HG02763 (cell line): Measurements from ENCODE around the gene PIP4K2A.

Experiments
- ATAC-seq: cut with Tn5 transposase; IDR thresholded peaks from one replicate; pipeline ENCODE4 v1.9.1; 2021; ENCODE audit warnings: mild to moderate bottlenecking, moderate library complexity; ENCODE audit not compliant: unreplicated experiment

PIP4K2A gene

DNA sequence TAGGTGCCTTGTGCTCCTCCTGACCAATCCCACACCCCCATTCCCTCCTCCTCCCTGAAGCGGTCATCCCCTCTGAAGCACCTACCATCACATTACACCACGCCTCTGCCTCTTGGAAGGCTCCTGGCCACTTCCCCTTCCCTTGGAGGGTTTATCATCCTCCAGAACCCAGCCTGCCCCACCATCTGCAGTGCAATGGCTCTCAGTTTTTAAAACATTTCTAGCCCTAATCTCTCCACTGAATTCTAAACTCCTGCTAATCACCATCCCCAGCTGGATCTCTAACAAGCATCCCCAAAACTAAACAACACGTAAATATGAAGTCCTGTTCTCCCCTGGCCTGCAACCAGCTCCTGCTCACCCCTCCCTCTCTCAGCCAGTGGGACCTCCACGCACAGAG is 70.6 kb downstream of the PIP4K2A start:
- no peak for ATAC-seq

DNA sequence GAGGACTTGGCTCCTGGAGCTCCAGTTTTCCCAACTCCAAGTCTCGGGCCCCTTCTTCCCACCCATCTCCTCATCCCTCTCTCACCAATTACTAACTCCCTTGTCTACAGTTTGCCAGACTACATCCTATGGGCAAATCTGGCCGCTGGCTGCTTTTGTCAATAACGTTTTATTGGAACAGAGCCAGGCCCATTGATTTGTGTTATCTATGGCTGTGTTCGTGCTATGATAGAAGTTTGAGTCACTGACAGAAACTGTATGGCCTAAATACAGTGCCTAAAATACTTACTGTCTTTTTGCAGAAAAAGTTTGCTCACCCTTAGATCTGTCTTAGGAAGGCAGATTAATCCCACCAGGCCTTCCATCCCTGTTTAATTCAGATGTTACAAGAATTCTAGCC is 71.3 kb downstream of the PIP4K2A start:
- ATAC-seq = no peak

DNA sequence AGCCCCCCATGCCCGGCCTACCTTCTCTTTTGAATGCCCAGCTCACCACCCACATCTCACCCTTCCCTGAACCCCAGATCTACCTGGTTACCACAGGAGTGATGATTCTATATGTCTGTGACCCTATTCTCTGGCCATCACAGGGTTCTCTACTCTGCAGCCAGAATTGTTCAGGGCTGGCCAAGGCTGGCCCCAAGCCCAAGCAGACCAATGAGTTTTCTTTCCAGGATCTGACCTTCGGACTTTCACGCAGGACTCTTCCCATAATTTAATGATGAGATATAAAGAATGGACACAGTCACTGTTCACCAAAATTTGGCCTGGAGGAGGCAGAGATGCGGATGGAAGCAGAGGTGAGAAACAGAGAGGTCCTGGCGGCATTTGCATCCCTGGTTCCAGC is 72.6 kb downstream of the PIP4K2A start:
- ATAC-seq = no peak

GRCh38 chr10:22640359-22640758 is 74.0 kb downstream of the PIP4K2A start:
- no peak for ATAC-seq

- no peak for ATAC-seq
These were observed 75.5 kb downstream of the PIP4K2A start for GRCh38 chr10:22638863-22639262.

DNA sequence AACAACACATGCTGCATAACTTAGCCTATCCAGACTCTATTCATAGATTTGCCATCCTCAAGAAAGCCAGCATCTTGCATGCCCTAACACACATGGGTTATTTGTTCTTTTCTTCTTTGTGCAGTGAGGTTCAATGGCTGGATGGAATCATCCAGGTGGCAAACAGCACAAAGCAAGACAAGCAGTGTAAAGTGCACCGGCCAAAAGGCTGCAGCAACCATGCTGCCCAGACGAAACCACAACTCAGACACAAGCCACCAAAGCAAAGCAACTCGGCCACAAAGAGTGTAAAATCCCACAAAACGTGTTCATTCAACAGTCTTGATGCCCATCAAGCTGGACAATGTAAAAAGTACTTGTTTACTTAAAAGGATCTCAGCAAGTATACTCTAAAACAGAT is 76.9 kb downstream of the PIP4K2A start:
- ATAC-seq = no peak

DNA sequence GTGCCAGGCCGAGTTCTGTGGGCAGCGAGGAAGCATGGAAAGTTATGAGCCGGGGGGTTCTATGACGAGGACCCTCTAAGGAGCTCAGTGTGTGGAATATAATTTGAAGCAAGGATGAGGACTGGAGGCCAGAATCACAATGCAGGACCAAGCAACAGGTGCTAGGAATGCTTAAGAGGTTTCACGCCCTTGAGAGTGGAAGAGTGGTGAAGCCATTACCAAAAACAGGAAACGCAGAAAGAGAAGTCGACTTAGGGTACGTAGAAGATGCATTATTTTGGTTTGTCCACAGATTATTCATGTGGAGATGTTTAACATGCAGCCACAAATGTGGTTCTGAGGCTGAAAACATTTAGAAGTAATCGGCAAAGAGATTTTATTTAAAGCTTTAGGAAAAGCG is 78.7 kb downstream of the PIP4K2A start:
- no peak for ATAC-seq

DNA sequence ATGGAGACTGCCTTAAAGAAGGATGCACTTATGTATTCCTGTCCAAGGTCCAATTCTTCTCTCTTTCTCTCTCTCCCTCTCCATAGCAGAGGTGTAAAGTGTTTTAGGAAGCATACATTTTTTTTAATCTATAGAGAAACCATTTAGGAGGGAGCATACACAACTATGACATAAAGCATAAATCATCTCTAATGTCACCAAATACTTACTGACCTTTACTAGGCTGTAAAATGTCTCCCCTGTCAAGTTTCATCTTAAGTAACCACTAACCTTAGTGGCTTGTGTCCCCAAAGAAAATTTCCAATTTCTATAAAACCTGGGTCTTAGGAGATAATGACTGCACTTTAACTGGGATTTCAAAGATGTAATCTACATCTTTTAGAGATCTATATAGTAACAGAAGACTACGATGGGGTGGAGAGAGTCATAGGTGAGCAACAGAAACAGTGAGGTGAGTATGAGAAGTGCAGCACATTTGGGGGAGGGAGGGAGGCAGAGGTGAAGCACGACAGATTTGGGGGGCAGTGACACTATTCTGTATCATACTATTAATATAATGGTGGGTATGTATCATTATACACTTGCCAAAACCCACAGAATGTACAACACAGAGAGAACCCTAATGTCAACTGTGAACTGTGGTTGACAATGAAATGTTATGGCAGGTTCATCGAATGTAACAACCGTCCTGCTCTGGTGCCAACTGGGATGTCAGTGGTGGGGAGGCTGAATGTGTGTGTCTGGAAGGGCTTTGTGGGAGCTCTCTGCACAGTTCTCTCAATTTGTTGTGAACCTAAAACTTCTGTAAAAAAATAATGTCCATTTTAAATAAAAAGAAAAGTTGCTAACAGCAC is 79.5 kb downstream of the PIP4K2A start:
- ATAC-seq = no peak

DNA sequence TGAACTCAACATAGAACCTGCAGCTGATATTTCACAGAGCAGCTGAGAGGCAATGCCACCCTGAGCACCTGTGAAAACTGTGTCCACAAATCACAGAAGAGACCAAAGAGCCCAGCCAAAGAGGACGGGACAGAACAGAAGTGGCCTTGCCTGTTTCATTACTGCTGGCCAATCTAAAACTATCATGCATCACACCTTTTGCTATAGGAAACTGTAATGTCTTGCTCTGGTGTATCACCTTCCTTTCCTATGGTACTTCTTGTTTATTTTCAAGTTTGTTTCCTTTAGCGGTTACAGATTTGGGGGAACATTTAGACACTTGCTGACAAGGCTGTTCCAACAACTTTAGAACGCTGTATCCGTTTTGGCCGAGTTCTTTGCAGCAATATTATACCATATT is 80.3 kb downstream of the PIP4K2A start:
- ATAC-seq = no peak

DNA sequence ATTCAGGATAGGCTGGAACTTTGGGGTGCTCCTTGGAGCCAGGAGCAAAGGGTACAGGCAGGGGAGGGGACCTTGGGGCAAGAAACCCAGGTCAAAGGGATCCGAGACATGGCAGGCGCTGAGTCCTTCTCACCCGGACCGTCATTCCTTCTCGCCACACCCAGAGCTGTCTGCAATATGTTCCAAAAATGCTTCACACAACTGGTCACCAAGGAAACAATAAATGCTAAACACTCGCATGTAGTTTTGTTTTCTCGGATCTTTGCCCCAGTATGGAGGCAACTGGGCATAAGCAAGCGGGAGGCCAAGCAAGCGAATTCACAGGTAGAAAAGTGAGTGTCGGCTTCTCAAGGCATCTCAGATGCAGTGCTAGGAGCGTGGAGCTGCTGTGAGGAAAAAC is 80.8 kb downstream of the PIP4K2A start:
- ATAC-seq = no peak

- ATAC-seq = no peak
These were observed 81.3 kb downstream of the PIP4K2A start for GRCh38 chr10:22633106-22633505.

GRCh38 chr10:22631646-22632278 is 82.6 kb downstream of the PIP4K2A start:
- no peak for ATAC-seq

DNA sequence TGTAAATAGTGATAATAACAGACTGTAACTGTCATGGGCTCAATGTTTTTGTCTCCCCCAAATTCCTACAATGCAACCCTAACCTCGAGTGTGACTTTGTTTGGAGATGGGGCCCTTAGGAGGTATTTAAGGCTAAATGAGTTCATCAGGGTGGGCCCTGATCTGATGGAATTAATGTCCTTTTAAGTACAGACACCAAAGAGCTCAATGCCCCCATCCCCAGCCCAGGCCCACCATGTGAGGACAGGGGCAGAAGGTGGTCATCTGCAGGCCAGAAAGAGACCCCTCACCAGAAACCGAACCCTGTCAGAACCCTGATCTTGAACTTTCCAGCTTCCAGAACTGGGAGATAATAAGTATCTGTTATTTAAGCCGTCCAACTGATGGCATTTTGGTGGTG is 83.2 kb downstream of the PIP4K2A start:
- ATAC-seq = no peak

GRCh38 chr10:22630234-22631174 is 83.9 kb downstream of the PIP4K2A start:
- peak; percentile 83 for ATAC-seq

GRCh38 chr10:22629852-22630233 is 84.5 kb downstream of the PIP4K2A start:
- peak; percentile 14 for ATAC-seq

GRCh38 chr10:22629126-22629525 is 85.3 kb downstream of the PIP4K2A start:
- no peak for ATAC-seq

DNA sequence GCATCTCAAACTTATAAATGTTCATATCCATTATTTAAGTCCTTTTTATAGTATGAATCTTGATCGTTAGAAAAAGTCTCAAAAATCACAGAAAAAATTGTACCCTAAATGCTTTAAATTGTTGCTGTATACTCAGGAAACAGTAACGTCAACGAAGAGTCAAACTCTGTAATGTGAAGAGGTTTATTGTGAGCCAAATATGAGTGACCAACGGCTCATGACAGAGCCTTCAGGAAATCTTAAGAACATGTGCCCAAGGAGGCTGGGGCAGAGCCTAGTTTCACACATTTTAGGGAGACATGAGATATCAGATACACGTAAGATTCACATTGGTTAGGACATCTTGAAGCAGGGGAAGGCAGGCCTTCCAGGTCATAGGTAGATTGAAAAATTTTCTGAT is 86.1 kb downstream of the PIP4K2A start:
- no peak for ATAC-seq

DNA sequence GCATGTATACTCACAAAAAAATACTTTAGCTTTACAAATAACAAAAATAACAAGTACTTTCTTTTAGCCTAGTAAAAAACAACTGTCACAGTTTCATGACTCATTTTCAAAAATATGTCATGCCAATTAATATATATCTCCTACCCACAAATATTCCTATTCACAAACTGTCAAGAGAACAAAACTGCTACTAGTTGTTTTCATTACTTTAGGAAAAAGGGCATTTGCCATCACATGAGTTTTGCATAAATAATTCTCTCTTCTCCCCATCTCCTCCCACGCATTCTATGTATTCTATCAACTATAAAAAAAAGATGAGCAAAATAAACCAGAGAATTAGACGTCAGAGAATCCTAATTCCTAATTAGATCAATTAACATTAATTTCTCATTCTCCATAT is 87.6 kb downstream of the PIP4K2A start:
- no peak for ATAC-seq

- ATAC-seq = no peak
These were observed 88.7 kb downstream of the PIP4K2A start for GRCh38 chr10:22625516-22626290.

DNA sequence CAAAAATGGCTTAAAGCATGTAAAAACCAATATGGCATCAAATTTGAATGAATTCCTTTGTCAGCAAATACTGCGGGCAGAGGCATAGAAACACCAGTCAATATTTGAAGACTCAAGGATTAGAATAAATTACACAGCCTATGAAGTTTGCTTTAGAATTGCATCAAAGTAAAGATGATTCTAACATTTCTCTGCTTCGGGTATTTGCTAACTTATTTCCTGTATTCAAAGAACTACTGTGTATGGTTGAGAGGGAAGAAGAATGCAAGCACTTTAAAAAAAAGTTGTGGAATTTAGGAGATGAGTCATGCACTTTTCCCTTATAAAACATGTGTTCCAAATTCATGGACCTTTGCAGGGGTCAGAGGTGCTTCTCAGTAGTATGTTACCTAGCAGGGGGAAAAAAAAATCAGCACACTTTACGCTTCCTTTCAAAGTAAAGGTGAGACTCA is 90.1 kb downstream of the PIP4K2A start:
- ATAC-seq = no peak
